SK-N-MC (cell line): ENCODE measurements around the gene DUSP22.

Source experiments
- DNase-seq: peaks from one replicate; pipeline ENCODE4 v3.0.0-alpha.2; 2011; ENCODE audit warnings: low read depth, low spot score
- H3K27ac ChIP-seq: fragments of 200-600 bp; sonication (generic); 2 replicates; pipeline ENCODE4 v1.5.1; 2016; ENCODE audit warnings: mixed run types
- H3K36me3 ChIP-seq: fragments of 200-600 bp; sonication (generic); 2 replicates; pipeline ENCODE4 v1.6.1; 2017; ENCODE audit warnings: antibody characterized with exemption, low read length, mixed read lengths; ENCODE audit not compliant: insufficient read depth
- H3K4me3 ChIP-seq: fragments of 200-600 bp; sonication (generic); 2 replicates; pipeline ENCODE4 v1.5.1; 2016
- H3K9ac ChIP-seq: fragments of 200-600 bp; sonication (generic); 2 replicates; pipeline ENCODE4 v1.8.0; 2017; ENCODE audit warnings: mixed run types, mixed read lengths; ENCODE audit not compliant: insufficient read length
- H3K9me3 ChIP-seq: fragments of 200-600 bp; sonication (generic); 2 replicates; pipeline ENCODE4 v1.6.1; 2017; ENCODE audit warnings: low read depth, mild to moderate bottlenecking, antibody characterized with exemption, low read length, moderate library complexity, mixed read lengths
- EZH2 ChIP-seq: fragments of 200-600 bp; sonication (generic); IDR thresholded peaks from one replicate; pipeline ENCODE4 v1.6.1; 2017; ENCODE audit warnings: antibody characterized with exemption
- FOXP2 ChIP-seq: optimal IDR thresholded peaks from 2 replicates; pipeline ENCODE3; 2011; ENCODE audit warnings: mild to moderate bottlenecking, moderate library complexity; ENCODE audit not compliant: insufficient read depth; ENCODE audit errors: extremely low read length, control extremely low read depth
- POLR2AphosphoS5 ChIP-seq: IDR thresholded peaks from 2 replicates; pipeline ENCODE4 v1.6.1; 2012; ENCODE audit warnings: mild to moderate bottlenecking, low read depth, low read length, borderline replicate concordance

The DUSP22 gene

DNA sequence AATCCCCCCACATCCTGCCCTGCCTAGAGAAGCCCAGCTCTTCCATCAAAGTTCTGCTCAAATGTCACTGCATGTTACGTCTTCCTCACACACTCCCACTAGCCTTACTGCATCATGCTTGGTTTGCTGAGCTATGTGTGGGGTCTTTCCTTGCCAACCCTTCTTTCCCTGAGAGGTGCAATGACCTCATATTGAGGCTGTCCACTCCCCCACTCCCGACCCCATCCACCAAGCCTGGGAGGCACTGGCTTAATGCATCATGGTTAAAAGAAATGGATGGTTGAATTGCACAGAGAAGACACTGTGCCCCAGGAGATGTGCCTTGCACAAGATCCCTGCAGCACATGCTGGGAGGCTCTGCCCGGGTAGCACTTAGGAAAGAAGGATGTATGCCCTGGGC lies 91.6 kb downstream of the DUSP22 start:
- H3K27ac ChIP-seq, result no peak overlapping the region
- DNase-seq, result no peak
- TF ChIP-seq POLR2AphosphoS5 (no peak), FOXP2 (no peak), EZH2 (no peak)
- no peaks in the 10 kb centered on the region for H3K36me3 ChIP-seq
- no peak overlapping the region for H3K9ac ChIP-seq
- no peaks in the 10 kb centered on the region for H3K9me3 ChIP-seq
- H3K4me3 ChIP-seq, result no peak overlapping the region

DNA sequence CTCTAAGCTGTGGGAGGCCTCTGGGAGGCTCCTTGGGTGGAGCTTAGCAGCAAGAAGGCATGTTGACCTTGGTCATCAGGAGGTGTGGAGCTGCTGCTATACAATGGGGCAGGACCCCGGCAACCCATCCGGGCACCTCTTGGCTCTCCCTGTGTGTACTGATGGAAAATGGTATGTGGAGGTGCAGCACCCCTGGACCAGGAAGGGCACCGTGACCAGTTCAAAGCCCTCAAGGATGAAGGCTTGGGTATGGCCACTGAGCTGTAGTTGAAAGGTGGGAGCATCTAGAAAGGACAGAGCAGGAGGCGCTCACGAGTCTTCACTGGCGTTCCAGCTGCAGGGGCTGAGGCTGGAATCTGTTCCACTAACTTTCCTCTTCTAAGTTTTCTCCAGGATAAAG lies 92.6 kb downstream of the DUSP22 start:
- H3K4me3 ChIP-seq, result no peak overlapping the region
- H3K9ac ChIP-seq, result no peak overlapping the region
- TF ChIP-seq POLR2AphosphoS5, result no peak
- no peak for TF ChIP-seq EZH2
- no peak for TF ChIP-seq FOXP2
- no peak for DNase-seq
- H3K27ac ChIP-seq, result no peak overlapping the region
- no peaks in the 10 kb centered on the region for H3K9me3 ChIP-seq
- H3K36me3 ChIP-seq, result no peaks in the 10 kb centered on the region

DNA sequence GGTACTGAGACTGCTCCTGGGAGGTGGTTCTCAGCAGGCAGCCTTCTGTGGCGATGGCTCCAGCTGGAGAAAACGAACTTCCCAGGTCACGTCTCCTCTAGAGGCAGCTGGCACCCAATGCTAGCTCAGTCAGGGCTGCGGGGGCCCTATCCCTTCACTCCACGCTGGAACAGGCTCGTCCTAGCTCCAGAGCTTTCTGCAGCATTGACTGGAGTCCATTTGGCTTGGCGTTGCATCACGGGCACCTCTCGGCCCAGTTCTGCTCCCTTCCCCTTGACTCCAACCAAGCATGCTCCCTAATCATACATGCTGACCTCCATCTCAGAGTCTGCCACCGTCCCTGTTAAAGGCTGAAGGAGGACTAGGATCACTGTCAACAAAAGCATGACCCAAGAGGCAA lies 93.3 kb downstream of the DUSP22 start:
- Histone ChIP-seq H3K9me3 (no peaks in the 10 kb centered on the region), H3K27ac (no peak overlapping the region), H3K9ac (no peak overlapping the region), H3K4me3 (no peak overlapping the region), H3K36me3 (no peaks in the 10 kb centered on the region)
- TF ChIP-seq EZH2 (no peak), POLR2AphosphoS5 (no peak), FOXP2 (no peak)
- no peak for DNase-seq

DNA sequence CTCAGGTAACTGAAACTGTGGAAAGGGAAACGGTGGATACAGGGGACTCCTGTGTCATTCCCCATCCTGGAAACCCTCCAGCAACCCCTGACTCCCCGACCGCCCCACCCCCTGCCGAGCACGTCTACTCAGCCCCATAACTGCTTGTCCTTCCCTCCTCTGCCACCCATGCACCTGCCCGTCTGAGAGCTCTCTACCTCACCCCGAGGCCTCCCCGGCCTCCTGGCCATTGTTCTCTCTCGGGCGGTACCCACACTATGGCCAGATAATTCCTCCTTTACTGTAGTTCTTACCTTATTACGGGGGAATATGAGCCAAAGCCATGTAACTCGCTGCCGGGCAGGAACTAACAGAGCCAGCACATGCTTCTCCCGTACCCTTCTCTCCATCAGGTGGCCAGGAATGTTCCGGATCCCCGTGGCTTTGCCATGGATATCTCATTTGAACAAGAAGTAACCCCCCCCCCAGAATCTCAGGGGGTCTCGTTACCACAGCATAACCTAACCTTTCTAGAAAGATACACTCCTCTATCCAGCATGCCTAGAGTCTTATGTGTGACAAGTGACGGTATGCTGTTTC lies 94.5 kb downstream of the DUSP22 start:
- Histone ChIP-seq H3K36me3 (no peaks in the 10 kb centered on the region), H3K27ac (no peak overlapping the region), H3K4me3 (no peak overlapping the region), H3K9ac (no peak overlapping the region), H3K9me3 (no peaks in the 10 kb centered on the region)
- DNase-seq, result no peak
- TF ChIP-seq EZH2 (no peak), POLR2AphosphoS5 (no peak), FOXP2 (no peak)

DNA sequence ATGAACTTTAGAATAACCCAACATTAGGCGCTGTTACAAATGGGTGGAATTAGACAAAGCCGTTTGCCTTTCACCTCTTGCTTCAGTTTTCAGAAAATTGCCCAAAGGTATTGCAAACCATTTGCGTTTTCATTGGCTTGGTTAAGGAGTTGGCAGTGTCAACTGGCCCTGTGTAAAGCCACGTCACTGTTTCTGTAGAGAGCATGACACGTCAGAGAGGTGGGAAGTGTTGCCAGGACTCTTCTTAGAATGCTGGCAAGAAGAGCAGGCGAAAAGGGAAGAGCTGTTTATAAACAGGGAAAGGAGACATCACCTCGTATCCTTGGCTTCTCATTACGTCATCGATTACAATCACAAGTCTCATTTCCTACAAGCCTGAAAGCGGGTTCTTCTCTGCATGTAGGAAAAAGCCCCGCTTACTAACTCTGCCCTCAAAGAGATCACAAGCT lies 95.0 kb downstream of the DUSP22 start:
- Histone ChIP-seq H3K36me3 (no peaks in the 10 kb centered on the region), H3K27ac (no peak overlapping the region), H3K9me3 (no peaks in the 10 kb centered on the region), H3K4me3 (no peak overlapping the region), H3K9ac (no peak overlapping the region)
- TF ChIP-seq POLR2AphosphoS5 (no peak), FOXP2 (no peak), EZH2 (no peak)
- no peak for DNase-seq

DNA sequence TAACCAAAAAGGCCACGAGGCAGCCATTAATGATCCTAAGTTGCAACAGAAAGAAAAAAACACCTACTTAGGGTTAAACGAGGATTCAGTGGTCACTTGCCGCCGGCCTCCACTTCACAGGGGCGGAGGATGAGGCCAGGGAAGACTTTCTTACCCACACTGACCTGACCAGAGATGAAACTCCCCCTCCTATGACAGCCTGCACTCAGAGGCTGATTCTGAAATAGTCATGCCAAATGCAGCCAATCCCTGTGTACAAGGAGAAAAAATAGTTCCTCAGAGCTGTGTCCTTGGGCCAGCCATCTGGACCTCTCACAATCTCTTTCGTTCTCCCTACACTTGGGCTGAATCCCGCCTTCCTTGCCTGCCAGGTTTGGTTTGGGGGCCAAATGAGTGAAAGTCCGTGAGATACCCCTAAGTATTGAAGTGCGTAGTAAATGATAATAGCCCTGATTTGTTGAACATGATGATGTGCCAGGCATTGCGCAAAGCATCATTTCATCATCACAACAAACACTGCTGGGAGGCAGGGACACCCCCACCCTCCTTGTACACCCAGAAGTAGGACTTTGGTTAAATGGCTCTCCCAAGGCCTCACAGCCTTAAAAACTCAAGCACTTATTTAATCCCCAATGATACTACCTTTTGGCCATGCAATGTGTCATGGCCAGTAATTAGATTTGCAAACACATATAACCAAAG lies 96.1 kb downstream of the DUSP22 start:
- TF ChIP-seq FOXP2 (no peak), POLR2AphosphoS5 (no peak), EZH2 (no peak)
- no peak overlapping the region for H3K27ac ChIP-seq
- H3K36me3 ChIP-seq, result no peaks in the 10 kb centered on the region
- H3K9me3 ChIP-seq, result no peaks in the 10 kb centered on the region
- DNase-seq, result no peak
- H3K9ac ChIP-seq, result no peak overlapping the region
- H3K4me3 ChIP-seq, result no peak overlapping the region

DNA sequence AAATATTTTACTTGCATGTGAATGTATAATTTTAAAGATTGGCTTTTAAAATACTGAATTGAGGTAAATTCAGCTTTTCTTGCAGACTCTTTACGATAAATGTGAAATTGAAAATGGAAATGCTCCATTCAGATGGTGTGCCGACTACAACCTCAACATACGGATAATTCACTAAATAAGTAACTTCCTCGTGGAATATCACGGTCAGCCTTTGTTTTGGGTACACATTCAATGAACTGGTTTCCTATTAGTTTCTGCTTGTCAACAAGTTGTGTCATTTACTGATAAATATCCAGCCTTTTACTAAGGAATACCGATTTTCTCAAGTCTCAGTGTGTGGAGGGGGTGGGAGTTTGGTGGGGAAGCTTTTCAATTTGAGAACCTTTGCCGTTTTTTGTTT lies 96.9 kb downstream of the DUSP22 start:
- Histone ChIP-seq H3K4me3 (no peak overlapping the region), H3K9ac (no peak overlapping the region), H3K36me3 (no peaks in the 10 kb centered on the region), H3K9me3 (no peaks in the 10 kb centered on the region), H3K27ac (no peak overlapping the region)
- TF ChIP-seq FOXP2 (no peak), POLR2AphosphoS5 (no peak), EZH2 (no peak)
- DNase-seq, result no peak

DNA sequence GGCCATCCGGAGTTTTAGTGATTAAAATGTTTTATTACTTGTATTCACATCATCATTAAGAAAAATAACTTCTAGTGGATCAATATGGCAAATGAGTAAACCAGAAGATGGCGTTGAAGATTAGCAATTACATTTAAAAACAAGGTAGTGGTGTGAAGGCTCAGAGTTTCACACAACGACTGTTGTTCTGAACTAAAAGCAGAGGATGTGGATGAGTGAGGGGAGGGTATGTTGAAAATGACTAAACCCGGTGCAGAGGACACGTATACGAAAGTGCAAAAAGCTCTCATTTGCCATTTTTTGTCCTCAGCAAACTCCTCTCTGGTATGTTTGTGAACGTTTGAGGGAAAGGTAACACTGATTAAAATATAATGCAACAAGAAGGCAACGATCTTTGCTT lies 97.3 kb downstream of the DUSP22 start:
- no peak for DNase-seq

More for the DNA sequence above, 97.3 kb downstream of the DUSP22 start:
- H3K9me3 ChIP-seq, result no peaks in the 10 kb centered on the region
- H3K36me3 ChIP-seq, result no peaks in the 10 kb centered on the region
- H3K9ac ChIP-seq, result no peak overlapping the region
- no peak overlapping the region for H3K27ac ChIP-seq
- TF ChIP-seq FOXP2 (no peak), EZH2 (no peak), POLR2AphosphoS5 (no peak)
- H3K4me3 ChIP-seq, result no peak overlapping the region
